AG10803 (cell line): ENCODE measurements around the gene KRABD2.
"Not testable (repeated sequence)": the region's sequence is repeated elsewhere in the genome, so short reads cannot be mapped to it uniquely, and the experiment has no call there.

ENCODE experiments used
- DNase-seq: peaks from one replicate; pipeline ENCODE4 v3.0.0; 2010; ENCODE audit warnings: low read depth
- H3K4me3 ChIP-seq: 2 replicates; pipeline ENCODE4 v1.5.1; 2011; ENCODE audit warnings: mild to moderate bottlenecking, low read length, control low read depth
- TF ChIP-seq, protein P1 (sequence below): conservative IDR thresholded peaks from 2 replicates; pipeline ENCODE4 v1.5.1; 2011; ENCODE audit warnings: mild to moderate bottlenecking, low read length, control low read depth, inconsistent platforms

KRABD2 gene

GRCh38 chr17:8359769-8360168 is 16.7 kb downstream of the KRABD2 start:
- no peak overlapping the region for H3K4me3 ChIP-seq
- TF ChIP-seq, protein P1, sequence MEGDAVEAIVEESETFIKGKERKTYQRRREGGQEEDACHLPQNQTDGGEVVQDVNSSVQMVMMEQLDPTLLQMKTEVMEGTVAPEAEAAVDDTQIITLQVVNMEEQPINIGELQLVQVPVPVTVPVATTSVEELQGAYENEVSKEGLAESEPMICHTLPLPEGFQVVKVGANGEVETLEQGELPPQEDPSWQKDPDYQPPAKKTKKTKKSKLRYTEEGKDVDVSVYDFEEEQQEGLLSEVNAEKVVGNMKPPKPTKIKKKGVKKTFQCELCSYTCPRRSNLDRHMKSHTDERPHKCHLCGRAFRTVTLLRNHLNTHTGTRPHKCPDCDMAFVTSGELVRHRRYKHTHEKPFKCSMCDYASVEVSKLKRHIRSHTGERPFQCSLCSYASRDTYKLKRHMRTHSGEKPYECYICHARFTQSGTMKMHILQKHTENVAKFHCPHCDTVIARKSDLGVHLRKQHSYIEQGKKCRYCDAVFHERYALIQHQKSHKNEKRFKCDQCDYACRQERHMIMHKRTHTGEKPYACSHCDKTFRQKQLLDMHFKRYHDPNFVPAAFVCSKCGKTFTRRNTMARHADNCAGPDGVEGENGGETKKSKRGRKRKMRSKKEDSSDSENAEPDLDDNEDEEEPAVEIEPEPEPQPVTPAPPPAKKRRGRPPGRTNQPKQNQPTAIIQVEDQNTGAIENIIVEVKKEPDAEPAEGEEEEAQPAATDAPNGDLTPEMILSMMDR, result no peak
- DNase-seq, result peak; percentile 84

DNA sequence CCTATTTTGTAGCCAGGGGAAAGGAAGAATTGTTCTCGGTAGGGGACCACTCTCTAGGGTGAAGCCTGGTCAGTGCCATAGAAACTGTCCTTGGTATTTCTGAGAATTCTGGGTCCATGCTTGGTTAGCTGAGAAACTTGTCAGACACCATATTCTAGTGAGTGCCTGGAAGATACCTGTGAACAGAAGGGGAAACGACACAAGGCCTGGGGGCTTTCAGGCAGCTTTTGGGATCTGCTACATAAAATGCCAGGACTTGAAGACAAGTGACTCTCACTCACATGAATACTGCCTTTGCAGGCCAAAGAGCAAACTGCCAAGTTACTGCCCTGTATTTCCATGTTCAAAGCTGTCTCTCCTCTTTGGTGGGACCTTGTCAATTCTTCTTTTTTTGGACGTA is 18.6 kb downstream of the KRABD2 start:
- H3K4me3 ChIP-seq, result no peak overlapping the region
- TF ChIP-seq, protein P1, result no peak
- DNase-seq, result no peak

GRCh38 chr17:8354236-8354635 is 22.3 kb downstream of the KRABD2 start:
- DNase-seq, result no peak
- no peak overlapping the region for H3K4me3 ChIP-seq
- TF ChIP-seq, protein P1, result no peak

DNA sequence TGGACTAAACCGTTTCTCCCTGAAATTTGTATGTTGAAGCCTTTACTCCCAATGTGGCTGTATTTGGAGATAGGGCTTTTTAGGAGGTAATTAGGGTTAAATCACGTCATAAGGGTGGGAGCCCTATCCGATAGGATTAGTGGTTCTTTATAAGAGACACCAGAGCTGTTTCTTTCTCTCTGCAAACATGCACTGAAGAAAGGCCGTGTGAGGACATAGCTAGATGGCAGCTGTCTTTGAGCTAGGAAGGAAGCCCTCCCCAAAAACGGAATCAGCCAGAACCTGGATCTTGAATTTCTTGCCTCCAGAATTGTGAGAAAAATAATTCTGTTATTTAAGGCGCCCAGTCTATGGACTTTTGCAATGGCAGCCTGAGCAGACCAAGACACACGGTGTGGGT is 22.8 kb downstream of the KRABD2 start:
- TF ChIP-seq, protein P1, result no peak
- DNase-seq, result no peak
- H3K4me3 ChIP-seq, result no peak overlapping the region

DNA sequence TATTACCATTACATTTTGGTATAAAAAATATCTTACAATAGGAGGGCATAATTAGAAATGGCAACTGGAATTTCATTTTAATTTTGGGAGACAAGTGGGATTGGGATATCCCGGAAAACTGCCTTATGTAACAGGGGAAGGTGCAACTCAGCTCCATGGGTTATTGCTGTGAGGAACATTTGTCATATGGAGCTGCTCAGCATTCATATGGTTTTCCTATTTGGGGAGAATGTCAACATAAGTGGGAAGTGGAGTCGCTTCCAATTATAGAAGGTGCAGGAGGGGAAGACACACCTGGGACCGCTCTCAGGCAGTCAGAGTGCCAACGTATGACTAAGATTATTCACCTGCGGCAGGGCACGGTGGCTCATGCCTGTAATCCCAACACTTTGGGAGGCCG is 26.2 kb downstream of the KRABD2 start:
- no peak for DNase-seq
- TF ChIP-seq, protein P1, result no peak
- no peak overlapping the region for H3K4me3 ChIP-seq

DNA sequence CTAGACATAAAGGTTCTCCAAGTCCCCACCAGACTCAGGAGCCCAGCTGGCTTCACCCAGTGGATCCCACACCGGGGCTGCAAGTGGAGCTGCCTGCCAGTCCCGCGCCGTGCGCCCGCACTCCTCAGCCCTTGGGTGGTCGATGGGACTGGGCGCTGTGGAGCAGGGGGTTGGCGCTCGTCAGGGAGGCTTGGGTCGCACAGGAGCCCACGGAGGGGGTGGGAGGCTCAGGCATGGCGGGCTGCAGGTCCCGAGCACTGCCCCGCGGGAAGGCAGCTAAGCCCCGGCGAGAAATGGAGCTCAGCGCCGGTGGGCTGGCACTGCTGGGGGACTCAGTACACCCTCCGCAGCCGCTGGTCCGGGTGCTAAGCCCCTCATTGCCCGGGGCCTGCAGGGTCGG is 29.5 kb downstream of the KRABD2 start:
- not testable (repeated sequence) for H3K4me3 ChIP-seq, DNase-seq

- TF ChIP-seq, protein P1, result no peak
- no peak overlapping the region for H3K4me3 ChIP-seq
- DNase-seq, result no peak
Observed at GRCh38 chr17:8345951-8346665, 30.4 kb downstream of the KRABD2 start.
